Calu3 (cell line): ENCODE results near the gene MAST3. TPM values are rescaled to one million over a fixed set of nuclear protein-coding genes. Genes with fewer than 3 reads are reported as not detected.

Source experiments
- BruUV-seq: library from RNA; stranded (reverse); fragments of 400-500 nt; replicated peaks from 2 replicates; lab custom pipeline; 2021; lab: Mats Ljungman, UMichigan
- CTCF ChIA-PET: fragments of 300-600 bp; sonication (Branson Sonifier 250); formaldehyde crosslinking; loops from one replicate; lab custom pipeline; 2022; ENCODE audit warnings: antibody characterized with exemption; lab: Charles Lee
- DNase-seq: peaks from one replicate; pipeline ENCODE4 v3.0.0; 2022
- H3K27ac Mint-ChIP-seq: one replicate; pipeline ENCODE4 v1.8.0; 2022; ENCODE audit warnings: mixed read lengths; ENCODE audit not compliant: unreplicated experiment
- H3K27me3 Mint-ChIP-seq: one replicate; pipeline ENCODE4 v1.8.0; 2022; ENCODE audit warnings: mixed read lengths; ENCODE audit not compliant: unreplicated experiment
- H3K36me3 Mint-ChIP-seq: one replicate; pipeline ENCODE4 v1.8.0; 2022; ENCODE audit warnings: mild to moderate bottlenecking, moderate library complexity, mixed read lengths; ENCODE audit not compliant: insufficient read depth, unreplicated experiment
- H3K4me1 Mint-ChIP-seq: one replicate; pipeline ENCODE4 v1.8.0; 2022; ENCODE audit warnings: mild to moderate bottlenecking, low read depth, mixed read lengths; ENCODE audit not compliant: unreplicated experiment
- H3K4me3 Mint-ChIP-seq: one replicate; pipeline ENCODE4 v1.8.0; 2022; ENCODE audit warnings: mild to moderate bottlenecking, low read depth, moderate library complexity, mixed read lengths; ENCODE audit not compliant: unreplicated experiment
- H3K9me3 Mint-ChIP-seq: one replicate; pipeline ENCODE4 v1.8.0; 2022; ENCODE audit warnings: low read depth, mixed read lengths; ENCODE audit not compliant: unreplicated experiment
- CTCF ChIP-seq: fragments of 200-600 bp; IDR thresholded peaks from one replicate; pipeline ENCODE4 v1.8.0; 2022; ENCODE audit warnings: antibody characterized with exemption; ENCODE audit not compliant: unreplicated experiment
- intact Hi-C: fragments of 100-400 bp; cut with micrococcal nuclease; formaldehyde crosslinking; loops from one replicate; pipeline ENCODE4 v1.10.0; 2022; ENCODE audit not compliant: unreplicated experiment
- total RNA-seq: library from RNA; stranded (reverse); gene quantifications from 2 replicates; pipeline ENCODE4 v1.2.3, GENCODE V29; 2022

The MAST3 gene
- total RNA-seq, 1 experiment from 2014 or later: 5.9 TPM

GRCh38 chr19:18135712-18136584 is 38.4 kb downstream of the MAST3 start:
- intact Hi-C loops: no loop called here
- H3K4me3 Mint-ChIP-seq: no peak overlapping the region
- peak overlapping the region; percentile 47 for H3K27ac Mint-ChIP-seq
- peak; percentile 34 for DNase-seq
- CTCF ChIA-PET: interaction anchor here (0.6 kb wide), 1 partner anchor 483 kb away, joined by 3 read pairs; no protein-coding TSS in a partner anchor
- BruUV-seq: no TSS peak
- H3K9me3 Mint-ChIP-seq: no peaks in the 10 kb centered on the region
- H3K27me3 Mint-ChIP-seq: no peaks in the 10 kb centered on the region
- peaks cover 10% of the 10 kb centered on the region for H3K36me3 Mint-ChIP-seq
- TF ChIP-seq CTCF: no peak
- peaks cover 18% of the 10 kb centered on the region for H3K4me1 Mint-ChIP-seq

- peaks cover 18% of the 10 kb centered on the region for H3K4me1 Mint-ChIP-seq
These were observed 39.7 kb downstream of the MAST3 start for GRCh38 chr19:18137242-18137641.

GRCh38 chr19:18137657-18138339 is 40.2 kb downstream of the MAST3 start:
- CTCF ChIA-PET: interaction anchor here (0.5 kb wide), 1 partner anchor 23 kb away, joined by 3 read pairs; no protein-coding TSS in a partner anchor
- no peak for DNase-seq
- H3K4me1 Mint-ChIP-seq: peaks cover 18% of the 10 kb centered on the region
- no peak overlapping the region for H3K4me3 Mint-ChIP-seq
- no TSS peak for BruUV-seq
- intact Hi-C loops: no loop called here
- no peaks in the 10 kb centered on the region for H3K9me3 Mint-ChIP-seq
- TF ChIP-seq CTCF: no peak
- H3K36me3 Mint-ChIP-seq: peaks cover 10% of the 10 kb centered on the region
- H3K27me3 Mint-ChIP-seq: no peaks in the 10 kb centered on the region
- H3K27ac Mint-ChIP-seq: no peak overlapping the region

More at GRCh38 chr19:18137242-18137641, 39.7 kb downstream of the MAST3 start:
- no peak for DNase-seq
- no peak overlapping the region for H3K4me3 Mint-ChIP-seq
- H3K36me3 Mint-ChIP-seq: peaks cover 10% of the 10 kb centered on the region
- CTCF ChIA-PET: no interaction called here
- BruUV-seq: no TSS peak
- no peak for TF ChIP-seq CTCF
- intact Hi-C loops: no loop called here
- H3K9me3 Mint-ChIP-seq: no peaks in the 10 kb centered on the region
- H3K27me3 Mint-ChIP-seq: no peaks in the 10 kb centered on the region
- no peak overlapping the region for H3K27ac Mint-ChIP-seq

GRCh38 chr19:18140473-18140872 is 42.9 kb downstream of the MAST3 start:
- H3K27ac Mint-ChIP-seq: no peak overlapping the region
- H3K4me1 Mint-ChIP-seq: peaks cover 11% of the 10 kb centered on the region
- no peak for DNase-seq
- CTCF ChIA-PET: no interaction called here
- H3K4me3 Mint-ChIP-seq: no peak overlapping the region
- intact Hi-C loops: no loop called here
- TF ChIP-seq CTCF: no peak
- H3K36me3 Mint-ChIP-seq: peaks cover 14% of the 10 kb centered on the region
- H3K9me3 Mint-ChIP-seq: no peaks in the 10 kb centered on the region
- BruUV-seq: no TSS peak
- H3K27me3 Mint-ChIP-seq: no peaks in the 10 kb centered on the region
